Peyer's patch (tissue), 4 donors: ENCODE results near the gene SOBP. TPM values are rescaled to one million over a fixed set of nuclear protein-coding genes. Genes with fewer than 3 reads are reported as not detected.

Experiments used
- DNase-seq, 3 donors: peaks; one replicate each; pipeline ENCODE4 v3.0.0-alpha.2; 2017 to 2019
- H3K27ac ChIP-seq, 4 donors: fragments of 200-600 bp; sonication (generic); one replicate each; pipeline ENCODE4 v1.5.1; 2016 to 2019
- H3K27me3 ChIP-seq, 2 donors: fragments of 200-600 bp; sonication (generic); one replicate each; pipeline ENCODE4 v1.5.1; 2019
- H3K36me3 ChIP-seq, 3 donors: fragments of 200-600 bp; sonication (generic); one replicate each; pipeline ENCODE4 v1.5.1; 2016 to 2019
- H3K4me1 ChIP-seq, 4 donors: fragments of 200-600 bp; sonication (generic); one replicate each; pipeline ENCODE4 v1.5.1; 2016 to 2019
- H3K4me3 ChIP-seq, 4 donors: fragments of 200-600 bp; sonication (generic); 1 replicate in 3 of 4; 2 replicates in 1 of 4; pipeline ENCODE4 v1.5.1; 2016 to 2019; ENCODE audit warnings: mild to moderate bottlenecking in 1 of 4
- H3K9me3 ChIP-seq, 4 donors: fragments of 200-600 bp; sonication (generic); one replicate each; pipeline ENCODE4 v1.5.1; 2016 to 2019; ENCODE audit warnings: mild to moderate bottlenecking in 1 of 4
- CTCF ChIP-seq, 6 experiments: fragments of 450-650 bp in 4 of 6; fragments of 200-600 bp in 2 of 6; sonication (generic) in 1 of 6; IDR thresholded peaks; one replicate each; pipeline ENCODE4 v1.5.1; 2017 to 2019; ENCODE audit warnings: antibody characterized with exemption in 6 of 6, mild to moderate bottlenecking in 3 of 6, moderate library complexity in 1 of 6
- POLR2A ChIP-seq, 2 donors: fragments of 450-650 bp; IDR thresholded peaks; one replicate each; pipeline ENCODE4 v1.5.1; 2017; ENCODE audit warnings: antibody characterized with exemption in 2 of 2, mild to moderate bottlenecking in 2 of 2, moderate library complexity in 2 of 2
- total RNA-seq, 4 donors: library from RNA; depleted of rRNA; stranded (reverse); fragments of >200 nt; gene quantifications; one replicate each; pipeline ENCODE4 v1.1.0, GENCODE V29; 2016

The SOBP gene
- total RNA-seq, 4 donors from 2014 or later: 0.35 to 13.2 (median 1.8) TPM

- no peak overlapping the region for H3K4me3 ChIP-seq
- no peak for DNase-seq
- no peaks in the 10 kb centered on the region for H3K27me3 ChIP-seq
- TF ChIP-seq CTCF (IDR thresholded peaks at IDR 0.05) (no peak), POLR2A (IDR thresholded peaks at IDR 0.05) (no peak)
- no peaks in the 10 kb centered on the region for H3K9me3 ChIP-seq
- H3K4me1 ChIP-seq: no peaks in the 10 kb centered on the region
- H3K36me3 ChIP-seq: no peaks in the 10 kb centered on the region
- H3K27ac ChIP-seq: no peak overlapping the region
Observed at GRCh38 chr6:107587451-107587850, 97.5 kb downstream of the SOBP start.

- no peak for DNase-seq
- Histone ChIP-seq H3K4me1 (no peaks in the 10 kb centered on the region), H3K4me3 (no peak overlapping the region), H3K27me3 (no peaks in the 10 kb centered on the region), H3K36me3 (no peaks in the 10 kb centered on the region), H3K27ac (no peak overlapping the region), H3K9me3 (no peaks in the 10 kb centered on the region)
- TF ChIP-seq CTCF (IDR thresholded peaks at IDR 0.05) (no peak), POLR2A (IDR thresholded peaks at IDR 0.05) (no peak)
Observed at GRCh38 chr6:107589199-107589598, 99.3 kb downstream of the SOBP start.

- Histone ChIP-seq H3K9me3 (no peaks in the 10 kb centered on the region), H3K36me3 (no peaks in the 10 kb centered on the region), H3K4me1 (no peaks in the 10 kb centered on the region), H3K4me3 (no peak overlapping the region), H3K27ac (no peak overlapping the region), H3K27me3 (no peaks in the 10 kb centered on the region)
- no peak for DNase-seq
- TF ChIP-seq CTCF (IDR thresholded peaks at IDR 0.05) (no peak), POLR2A (IDR thresholded peaks at IDR 0.05) (no peak)
Observed at GRCh38 chr6:107589934-107590333, 100.0 kb downstream of the SOBP start.

- no peak for DNase-seq
- H3K4me3 ChIP-seq: no peak overlapping the region
- H3K27me3 ChIP-seq: no peaks in the 10 kb centered on the region
- H3K9me3 ChIP-seq: no peaks in the 10 kb centered on the region
- TF ChIP-seq POLR2A (IDR thresholded peaks at IDR 0.05): no peak
- TF ChIP-seq CTCF (IDR thresholded peaks at IDR 0.05): no peak
- H3K36me3 ChIP-seq: no peaks in the 10 kb centered on the region
- no peaks in the 10 kb centered on the region for H3K4me1 ChIP-seq
- no peak overlapping the region for H3K27ac ChIP-seq
Observed at GRCh38 chr6:107590378-107590777, 100.5 kb downstream of the SOBP start.

- Histone ChIP-seq H3K27ac (no peak overlapping the region), H3K9me3 (no peaks in the 10 kb centered on the region), H3K4me3 (no peak overlapping the region), H3K27me3 (no peaks in the 10 kb centered on the region), H3K36me3 (no peaks in the 10 kb centered on the region), H3K4me1 (no peaks in the 10 kb centered on the region)
- DNase-seq: no peak
- TF ChIP-seq POLR2A (IDR thresholded peaks at IDR 0.05) (no peak), CTCF (IDR thresholded peaks at IDR 0.05) (no peak)
Observed at GRCh38 chr6:107591346-107591745, 101.4 kb downstream of the SOBP start.

GRCh38 chr6:107592806-107593205 is 102.9 kb downstream of the SOBP start:
- TF ChIP-seq CTCF (IDR thresholded peaks at IDR 0.05) (no peak), POLR2A (IDR thresholded peaks at IDR 0.05) (no peak)
- no peaks in the 10 kb centered on the region for H3K27me3 ChIP-seq
- no peak overlapping the region for H3K27ac ChIP-seq
- H3K9me3 ChIP-seq: no peaks in the 10 kb centered on the region
- H3K4me1 ChIP-seq: no peaks in the 10 kb centered on the region
- no peaks in the 10 kb centered on the region for H3K36me3 ChIP-seq
- no peak overlapping the region for H3K4me3 ChIP-seq
- no peak for DNase-seq
